ENCODE measurements around the gene SHB. TPM values are rescaled to one million over a fixed set of nuclear protein-coding genes. Genes with fewer than 3 reads are reported as not detected.

SHB gene
- total and polyA plus RNA-seq, 7 donors = 4.0 to 30.7 (median 8.6) TPM

GRCh38 chr9:38062106-38062497 lies 6.9 kb downstream of the SHB start:
- Histone ChIP-seq H3K4me3 (no peak overlapping the region), H3K4me1 (peaks cover 75% of the 10 kb centered on the region), H3K36me3 (ENCODE audit: insufficient read depth in 1 of 2, low read depth in 1 of 2) (no peaks in the 10 kb centered on the region), H3K27me3 (ENCODE audit: insufficient read depth in 3 of 3, low read length in 2 of 3) (no peaks in the 10 kb centered on the region), H3K9me3 (no peaks in the 10 kb centered on the region), H3K27ac (no peak overlapping the region)
- WGBS, 3 donors = 95 to 99% (median 98%) methylated on average over 3 of the region's 3 CpGs
- TF ChIP-seq CTCF (IDR thresholded peaks at IDR 0.05) = no peak
- intact Hi-C loops (cut with DNase I) = no loop called here
- ATAC-seq (no peak), DNase-seq (no peak)

- 54 to 80% (median 63%) methylated on average over 6 of the region's 6 CpGs for WGBS, 3 donors
- no peak overlapping the region for H3K4me3 ChIP-seq
- H3K36me3 ChIP-seq (ENCODE audit: insufficient read depth in 1 of 2, low read depth in 1 of 2) = no peaks in the 10 kb centered on the region
- H3K4me1 ChIP-seq = peaks cover 72% of the 10 kb centered on the region
- no peak for TF ChIP-seq CTCF (IDR thresholded peaks at IDR 0.05)
- H3K27me3 ChIP-seq (ENCODE audit: insufficient read depth in 3 of 3, low read length in 2 of 3) = no peaks in the 10 kb centered on the region
- ATAC-seq = no peak
- intact Hi-C loops (cut with DNase I) = no loop called here
- no peaks in the 10 kb centered on the region for H3K9me3 ChIP-seq
- H3K27ac ChIP-seq = no peak overlapping the region
- no peak for DNase-seq
Measured at GRCh38 chr9:38061326-38061977, 7.6 kb downstream of the SHB start.

GRCh38 chr9:38060681-38061080 lies 8.3 kb downstream of the SHB start:
- 82 to 93% (median 89%) methylated on average over 3 of the region's 3 CpGs for WGBS, 3 donors
- Histone ChIP-seq H3K9me3 (no peaks in the 10 kb centered on the region), H3K27ac (no peak overlapping the region), H3K36me3 (ENCODE audit: insufficient read depth in 1 of 2, low read depth in 1 of 2) (no peaks in the 10 kb centered on the region), H3K4me1 (peaks cover 67% of the 10 kb centered on the region), H3K27me3 (ENCODE audit: insufficient read depth in 3 of 3, low read length in 2 of 3) (no peaks in the 10 kb centered on the region), H3K4me3 (no peak overlapping the region)
- intact Hi-C loops (cut with DNase I) = no loop called here
- DNase-seq (no peak), ATAC-seq (no peak)
- no peak for TF ChIP-seq CTCF (IDR thresholded peaks at IDR 0.05)

GRCh38 chr9:38059233-38059936 lies 9.6 kb downstream of the SHB start:
- intact Hi-C loops (cut with DNase I) = no loop called here
- Histone ChIP-seq H3K36me3 (ENCODE audit: insufficient read depth in 1 of 2, low read depth in 1 of 2) (no peaks in the 10 kb centered on the region), H3K4me1 (peaks cover 54% of the 10 kb centered on the region), H3K4me3 (no peak overlapping the region), H3K27ac (peak overlapping the region; percentile 53), H3K9me3 (no peaks in the 10 kb centered on the region), H3K27me3 (ENCODE audit: insufficient read depth in 3 of 3, low read length in 2 of 3) (no peaks in the 10 kb centered on the region)
- no peak for DNase-seq
- 66 to 78% (median 73%) methylated on average over 14 of the region's 14 CpGs for WGBS, 3 donors
- peak in 2 of 4 donors; percentile 30 for ATAC-seq
- no peak for TF ChIP-seq CTCF (IDR thresholded peaks at IDR 0.05)

Measured in psoas muscle (tissue), 8 donors.